H1 (cell line): Measurements from ENCODE around the gene GNAI1. TPM values are rescaled to one million over a fixed set of nuclear protein-coding genes. Genes with fewer than 3 reads are reported as not detected.

Source experiments
- CTCF ChIA-PET: fragments of 300-600 bp; sonication (Branson Sonifier 250); formaldehyde crosslinking; loops from one replicate; lab custom pipeline; 2021; ENCODE audit not compliant: partially characterized antibody; lab: Charles Lee
- POLR2A ChIA-PET: fragments of 300-600 bp; sonication (Branson Sonifier 250); formaldehyde crosslinking; loops from one replicate; lab custom pipeline; 2021; ENCODE audit warnings: inconsistent platforms; ENCODE audit not compliant: partially characterized antibody; lab: Charles Lee
- DNase-seq, 2 experiments: peaks; one replicate each; pipeline versions ENCODE4 v3.0.0 to v3.0.0-alpha.2; 2010 to 2022; ENCODE audit warnings: low spot score in 2 of 2, low read depth in 1 of 2, mixed read lengths in 1 of 2
- FAIRE-seq: peaks from 2 replicates; lab custom pipeline; 2011; peaks lifted over from hg19 to GRCh38; lab: Jason Lieb, UNC
- H2AFZ ChIP-seq: 2 replicates; pipeline ENCODE4 v1.8.1; 2012; ENCODE audit warnings: low read length, inconsistent platforms
- H2AK5ac ChIP-seq: 2 replicates; pipeline ENCODE4 v1.6.1; 2013; ENCODE audit warnings: low read depth, low read length
- H2BK120ac ChIP-seq: replicated peaks from 2 replicates; pipeline ENCODE3; 2013; ENCODE audit warnings: low read depth, low read length, inconsistent platforms
- H2BK12ac ChIP-seq: 2 replicates; pipeline ENCODE4 v1.6.1; 2013; ENCODE audit warnings: low read depth, low read length
- H2BK15ac ChIP-seq: 2 replicates; pipeline ENCODE4 v1.6.1; 2013; ENCODE audit warnings: low read length
- H2BK20ac ChIP-seq: 2 replicates; pipeline ENCODE4 v1.6.1; 2013; ENCODE audit warnings: low read length
- H2BK5ac ChIP-seq: 2 replicates; pipeline ENCODE4 v1.6.1; 2013; ENCODE audit warnings: low read depth, low read length
- H3K14ac ChIP-seq: 2 replicates; pipeline ENCODE4 v1.6.1; 2013; ENCODE audit warnings: inconsistent platforms; ENCODE audit not compliant: insufficient read length
- H3K18ac ChIP-seq: 2 replicates; pipeline ENCODE4 v1.6.1; 2013; ENCODE audit warnings: low read length; ENCODE audit errors: extremely low read depth
- H3K23ac ChIP-seq: 2 replicates; pipeline ENCODE4 v1.6.1; 2013; ENCODE audit warnings: inconsistent platforms; ENCODE audit not compliant: insufficient read length
- H3K23me2 ChIP-seq: 2 replicates; pipeline ENCODE4 v1.6.1; 2013; ENCODE audit warnings: low read depth, low read length
- H3K27ac ChIP-seq: 2 replicates; pipeline ENCODE4 v1.6.1; 2011; ENCODE audit warnings: low read depth, low read length, inconsistent platforms
- H3K27me3 ChIP-seq, 4 experiments: replicated peaks in 1 of 4; 1 replicate in 1 of 4; 2 replicates in 3 of 4; pipeline versions ENCODE4 v1.6.1 to v1.8.1; 2011 to 2013; ENCODE audit warnings: low read length in 3 of 4, mild to moderate bottlenecking in 3 of 4, inconsistent platforms in 2 of 4, mixed read lengths in 2 of 4, moderate library complexity in 1 of 4; ENCODE audit not compliant: control insufficient read depth in 3 of 4, insufficient read depth in 3 of 4; ENCODE audit errors: extremely low read depth in 1 of 4
- H3K36me3 ChIP-seq, 4 experiments: 2 replicates each; pipeline versions ENCODE4 v1.6.1 to v1.8.1; 2011 to 2013; ENCODE audit warnings: mild to moderate bottlenecking in 4 of 4, low read length in 3 of 4, moderate library complexity in 2 of 4, control low read depth in 1 of 4, inconsistent platforms in 1 of 4; ENCODE audit not compliant: insufficient read depth in 4 of 4, control insufficient read depth in 2 of 4
- H3K4ac ChIP-seq: replicated peaks from 2 replicates; pipeline ENCODE3; 2013; ENCODE audit warnings: low read length, low read depth, mixed read lengths, inconsistent platforms; ENCODE audit not compliant: insufficient read length
- H3K4me1 ChIP-seq, 4 experiments: replicated peaks in 1 of 4; 1 replicate in 1 of 4; 2 replicates in 3 of 4; pipeline versions ENCODE4 v1.6.1 to v1.8.1; 2011 to 2013; ENCODE audit warnings: low read length in 3 of 4, inconsistent platforms in 2 of 4, mixed read lengths in 1 of 4; ENCODE audit not compliant: insufficient read depth in 4 of 4, control insufficient read depth in 3 of 4
- H3K4me2 ChIP-seq, 2 experiments: 2 replicates each; pipeline versions ENCODE4 v1.6.1 to v1.8.1; 2011 to 2013; ENCODE audit warnings: low read depth in 2 of 2, low read length in 2 of 2, control low read depth in 1 of 2, inconsistent platforms in 1 of 2, mild to moderate bottlenecking in 1 of 2; ENCODE audit not compliant: insufficient read depth in 1 of 2
- H3K4me3 ChIP-seq, 4 experiments: fragments of 200-600, 300-600 bp in 1 of 4; sonication (generic), shearing (Covaris generic), sonication (Bioruptor Twin) in 1 of 4; 2 replicates each; pipeline versions ENCODE4 v1.5.1 to v1.8.1; 2011 to 2016; ENCODE audit warnings: low read length in 4 of 4, low read depth in 3 of 4, control low read depth in 2 of 4, inconsistent platforms in 2 of 4, mild to moderate bottlenecking in 2 of 4, mixed read lengths in 1 of 4, moderate library complexity in 1 of 4; ENCODE audit not compliant: insufficient read depth in 2 of 4; ENCODE audit errors: extremely low read depth in 1 of 4
- H3K56ac ChIP-seq: replicated peaks from 2 replicates; pipeline ENCODE3; 2013; ENCODE audit warnings: low read depth, mild to moderate bottlenecking, mixed read lengths, low read length, inconsistent platforms; ENCODE audit not compliant: insufficient read length
- H3K79me1 ChIP-seq: 2 replicates; pipeline ENCODE4 v1.6.1; 2013; ENCODE audit warnings: low read depth, low read length, control low read depth
- H3K79me2 ChIP-seq, 2 experiments: 2 replicates each; pipeline versions ENCODE4 v1.6.1 to v1.8.1; 2012 to 2013; ENCODE audit warnings: low read length in 2 of 2, mild to moderate bottlenecking in 2 of 2, inconsistent platforms in 1 of 2; ENCODE audit not compliant: insufficient read depth in 2 of 2, control insufficient read depth in 1 of 2
- H3K9ac ChIP-seq, 4 experiments: replicated peaks in 1 of 4; 1 replicate in 1 of 4; 2 replicates in 3 of 4; pipeline versions ENCODE4 v1.6.1 to v1.8.1; 2011 to 2013; ENCODE audit warnings: low read depth in 3 of 4, low read length in 3 of 4, control low read depth in 2 of 4, mild to moderate bottlenecking in 2 of 4, moderate library complexity in 2 of 4, inconsistent platforms in 1 of 4; ENCODE audit errors: extremely low read depth in 1 of 4
- H3K9me3 ChIP-seq, 2 experiments: 2 replicates each; pipeline versions ENCODE4 v1.6.1 to v1.8.1; 2012 to 2013; ENCODE audit warnings: mild to moderate bottlenecking in 2 of 2, moderate library complexity in 2 of 2, control low read depth in 1 of 2, inconsistent platforms in 1 of 2, low read depth in 1 of 2, low read length in 1 of 2, mixed read lengths in 1 of 2; ENCODE audit not compliant: insufficient read depth in 2 of 2
- H4K20me1 ChIP-seq, 2 experiments: replicated peaks in 1 of 2; 2 replicates each; pipeline versions ENCODE3 to v1.8.1; 2011 to 2013; ENCODE audit warnings: inconsistent platforms in 2 of 2, low read length in 2 of 2, mild to moderate bottlenecking in 1 of 2; ENCODE audit not compliant: insufficient read depth in 2 of 2, control insufficient read depth in 1 of 2
- H4K5ac ChIP-seq: 2 replicates; pipeline ENCODE4 v1.6.1; 2013; ENCODE audit warnings: low read length, low read depth, mixed read lengths, inconsistent platforms; ENCODE audit not compliant: insufficient read length
- H4K8ac ChIP-seq: 2 replicates; pipeline ENCODE4 v1.8.0; 2013; ENCODE audit warnings: mild to moderate bottlenecking, moderate library complexity, low read length, inconsistent platforms; ENCODE audit not compliant: insufficient read depth; ENCODE audit errors: extremely low read depth
- H4K91ac ChIP-seq: replicated peaks from 2 replicates; pipeline ENCODE3; 2013; ENCODE audit warnings: low read length, mixed read lengths, inconsistent platforms; ENCODE audit not compliant: insufficient read length
- BRCA1 ChIP-seq: IDR thresholded peaks from 2 replicates; pipeline ENCODE4 v1.6.1; 2012; ENCODE audit warnings: low read depth, low read length, improper control_type of control experiment
- EP300 ChIP-seq, 2 experiments: IDR thresholded peaks; 1 replicate in 1 of 2; 2 replicates in 1 of 2; pipeline ENCODE4 v1.6.1; 2011 to 2012; ENCODE audit warnings: low read depth in 2 of 2, low read length in 2 of 2, mild to moderate bottlenecking in 2 of 2, borderline replicate concordance in 1 of 2, inconsistent platforms in 1 of 2, moderate library complexity in 1 of 2
- GABPA ChIP-seq: IDR thresholded peaks from 2 replicates; pipeline ENCODE4 v1.6.1; 2011; ENCODE audit warnings: mild to moderate bottlenecking, low read length, moderate library complexity, borderline replicate concordance; ENCODE audit not compliant: insufficient read depth
- JUN ChIP-seq: IDR thresholded peaks from 2 replicates; pipeline ENCODE4 v1.6.1; 2011; ENCODE audit warnings: low read depth, mild to moderate bottlenecking, improper control_type of control experiment, low read length
- KDM4A ChIP-seq: IDR thresholded peaks from one replicate; pipeline ENCODE4 v1.7.1; 2012; ENCODE audit warnings: low read depth, mild to moderate bottlenecking, moderate library complexity, low read length, inconsistent platforms; ENCODE audit not compliant: severe bottlenecking
- KDM5A ChIP-seq: fragments of 200-600 bp; IDR thresholded peaks from 2 replicates; pipeline ENCODE4 v1.7.1; 2012; ENCODE audit warnings: mild to moderate bottlenecking, low read length, inconsistent platforms, mixed read lengths
- NANOG ChIP-seq: IDR thresholded peaks from 2 replicates; pipeline ENCODE4 v1.6.1; 2011; ENCODE audit warnings: low read length, low read depth, mild to moderate bottlenecking, inconsistent platforms; ENCODE audit not compliant: insufficient read depth, poor library complexity, severe bottlenecking
- NRF1 ChIP-seq: IDR thresholded peaks from 2 replicates; pipeline ENCODE4 v1.6.1; 2011; ENCODE audit warnings: mild to moderate bottlenecking, low read depth, low read length, improper control_type of control experiment
- SRF ChIP-seq: IDR thresholded peaks from 2 replicates; pipeline ENCODE4 v1.6.1; 2011; ENCODE audit warnings: mild to moderate bottlenecking, low read depth, low read length, moderate library complexity
- TEAD4 ChIP-seq: IDR thresholded peaks from 2 replicates; pipeline ENCODE4 v1.6.1; 2012; ENCODE audit warnings: low read depth, low read length, inconsistent platforms, mixed read lengths
- USF2 ChIP-seq: IDR thresholded peaks from 2 replicates; pipeline ENCODE4 v1.6.1; 2011; ENCODE audit warnings: low read length, improper control_type of control experiment
- YY1 ChIP-seq: IDR thresholded peaks from 2 replicates; pipeline ENCODE4 v1.6.1; 2011; ENCODE audit warnings: low read depth, mild to moderate bottlenecking, low read length
- WGBS, 2 experiments: shearing (Covaris generic) in 1 of 2; methylation state at CpG; one replicate each; pipeline versions ENCODE4 v1.1.6 to v1.1.7; 2013 to 2015; ENCODE audit warnings: low lambda C conversion rate in 2 of 2, mixed read lengths in 2 of 2, inconsistent platforms in 1 of 2, low coverage in 1 of 2, missing lambda C conversion rate in 1 of 2; ENCODE audit not compliant: insufficient replicate concordance in 2 of 2, insufficient coverage in 1 of 2, insufficient read length in 1 of 2; ENCODE audit errors: extremely low coverage in 1 of 2, missing lambda C conversion rate in 1 of 2; 5-methylcytosine and 5-hydroxymethylcytosine counted together
- polyA plus RNA-seq, 7 experiments: library from polyadenylated mRNA; depleted of rRNA in 3 of 7; stranded (reverse) in 5 of 7; unstranded in 2 of 7; fragments of >200 nt in 5 of 7; fragments of 200-250 nt in 2 of 7; gene quantifications; 1 replicate in 5 of 7; 2 replicates in 1 of 7; 4 replicates in 1 of 7; pipeline versions ENCODE4 v1.2.1 to v1.2.3, GENCODE V29; 2011 to 2013; ENCODE audit warnings: missing spikeins in 2 of 7, mixed read lengths in 2 of 7
- total RNA-seq: library from RNA; stranded (reverse); fragmentation: NEBNext Ultra II Directional; extraction: Animal tissue kit (Norgen Biotek cat#: 25700); gene quantifications from 2 replicates; pipeline ENCODE4 v1.2.1, GENCODE V29; 2021

GNAI1 gene
- total and polyA plus RNA-seq, 2 of the 8 experiments (the other 6 are each of a cell fraction or from before 2014, with no cell fraction given), result 8.0 to 29.5 TPM

GRCh38 chr7:80146545-80147182, 12.0 kb downstream of the GNAI1 start:
- Histone ChIP-seq H3K4me2 (no peak overlapping the region), H3K79me1 (peaks cover 7% of the 10 kb centered on the region; the same call in 1 of the 2 replicates), H3K56ac (no peak overlapping the region), H3K79me2 (peaks cover 0 to 100% of the 10 kb centered on the region in 2 experiments; a peak in 3 of 4 replicates), H3K27me3 (no peaks in the 10 kb centered on the region), H2AFZ (no peak overlapping the region), H2BK12ac (no peak overlapping the region), H2BK5ac (no peak overlapping the region), H3K4me3 (no peak overlapping the region), H3K36me3 (no peaks in the 10 kb centered on the region), H3K23ac (no peak overlapping the region), H3K9me3 (no peaks in the 10 kb centered on the region), H2AK5ac (no peak overlapping the region), H4K5ac (no peak overlapping the region), H3K4ac (no peak overlapping the region), H3K9ac (no peak overlapping the region), H3K18ac (no peak overlapping the region), H3K23me2 (no peaks in the 10 kb centered on the region), H2BK15ac (no peak overlapping the region), H4K20me1 (peaks cover 4 to 6% of the 10 kb centered on the region in 2 experiments), H3K14ac (no peak overlapping the region), H2BK20ac (no peak overlapping the region), H3K4me1 (peaks cover 3 to 16% (median 11%) of the 10 kb centered on the region in 4 experiments; a peak in 5 of 7 replicates), H3K27ac (no peak overlapping the region), H4K8ac (no peak overlapping the region), H2BK120ac (no peak overlapping the region), H4K91ac (no peak overlapping the region)
- ChIA-PET POLR2A (interaction anchor here (1.3 kb wide), 1 partner anchor 12 kb away, joined by 4 read pairs; the partner anchor contains the start of gene GNAI1), CTCF (interaction anchor here (0.7 to 2.0 kb wide), 5 partner anchors 9 to 72 kb away, joined by 3 to 9 read pairs (median 3); partner anchors contain the start of gene GNAI1)
- DNase-seq (no peak), FAIRE-seq (no peak)
- 81% methylated on average over 4 of the region's 4 CpGs; no CpG with 5 or more reads in 1 of the 2 experiments for WGBS, 2 experiments
- TF ChIP-seq EP300 (IDR thresholded peaks at IDR 0.05; ENCODE audit: borderline replicate concordance in 1 of 2, low read depth in 2 of 2, low read length in 2 of 2) (no peak), USF2 (no peak), TEAD4 (no peak), SRF (no peak), NRF1 (no peak), KDM4A (no peak), BRCA1 (no peak), GABPA (no peak), NANOG (no peak), KDM5A (no peak), YY1 (no peak), JUN (no peak)
